GM18519 (cell line): ENCODE measurements around the gene ATP1A4.
"Not testable (repeated sequence)": the region's sequence is repeated elsewhere in the genome, so short reads cannot be mapped to it uniquely, and the experiment has no call there.

Source experiments
- ATAC-seq: cut with Tn5 transposase; IDR thresholded peaks from one replicate; pipeline ENCODE4 v1.9.1; 2021; ENCODE audit warnings: mild to moderate bottlenecking, moderate library complexity; ENCODE audit not compliant: unreplicated experiment, low FRiP score

The ATP1A4 gene

DNA sequence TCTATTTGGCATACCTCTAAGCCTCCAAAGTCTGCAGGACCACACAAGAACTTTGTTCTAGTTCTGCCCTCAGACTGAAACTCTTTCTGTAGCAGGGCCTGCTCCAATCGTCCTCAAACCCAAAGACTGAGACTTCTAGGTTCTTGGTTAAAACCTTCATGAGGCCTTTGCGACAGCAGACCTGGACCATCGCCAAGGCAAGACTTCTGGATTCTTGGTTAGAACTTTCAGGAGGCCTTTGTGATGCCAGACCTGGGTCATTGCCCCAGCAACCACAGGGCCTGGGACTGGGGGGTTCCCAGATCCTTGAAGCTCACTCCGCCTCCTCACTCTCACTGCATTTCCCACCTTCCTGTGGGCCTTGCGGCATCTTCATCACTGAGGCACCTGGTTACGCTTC lies at the start of gene ATP1A4:
ATP1A4 (plus strand) TSS at position 301 of the 400 bp plus-strand sequence. CDS start 438 bp downstream, outside the sequence.
- no peak for ATAC-seq

DNA sequence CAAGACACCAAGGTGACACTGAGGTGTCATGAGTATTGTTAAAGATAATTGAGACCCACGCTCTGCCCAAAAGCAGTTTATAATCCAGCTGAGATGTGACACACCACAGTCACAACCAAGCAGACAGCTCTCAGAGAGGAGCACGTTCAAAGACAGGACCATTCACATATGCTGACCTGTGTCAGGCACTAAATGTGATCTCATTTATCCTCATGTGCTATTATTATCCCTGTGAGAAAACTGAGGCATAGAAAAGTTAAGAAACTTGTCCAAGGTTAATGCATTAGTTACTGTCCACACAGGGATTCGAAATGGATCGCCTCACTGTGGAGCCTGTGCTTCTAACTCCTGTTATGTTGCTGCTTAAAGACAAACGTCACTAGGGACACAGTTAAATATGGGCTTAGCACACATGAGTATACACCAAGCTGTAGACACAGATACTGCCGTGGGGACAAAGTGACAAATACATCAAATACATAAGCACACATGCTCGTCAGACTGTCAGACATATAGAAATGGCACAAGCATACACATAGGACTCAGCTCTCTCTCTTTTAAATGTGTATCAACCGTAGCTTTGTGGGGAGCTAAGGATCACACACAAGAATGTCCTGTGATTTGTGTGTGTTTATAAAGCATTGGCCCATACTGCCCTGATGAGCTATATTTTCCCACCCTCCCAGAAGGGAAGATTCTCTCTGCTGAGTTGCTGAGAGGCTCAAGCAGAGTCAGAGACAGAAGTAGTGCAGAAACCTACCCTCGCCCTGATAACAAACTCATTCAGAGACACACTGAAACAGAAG lies 49.5 kb upstream of the ATP1A4 start:
- no peak for ATAC-seq

DNA sequence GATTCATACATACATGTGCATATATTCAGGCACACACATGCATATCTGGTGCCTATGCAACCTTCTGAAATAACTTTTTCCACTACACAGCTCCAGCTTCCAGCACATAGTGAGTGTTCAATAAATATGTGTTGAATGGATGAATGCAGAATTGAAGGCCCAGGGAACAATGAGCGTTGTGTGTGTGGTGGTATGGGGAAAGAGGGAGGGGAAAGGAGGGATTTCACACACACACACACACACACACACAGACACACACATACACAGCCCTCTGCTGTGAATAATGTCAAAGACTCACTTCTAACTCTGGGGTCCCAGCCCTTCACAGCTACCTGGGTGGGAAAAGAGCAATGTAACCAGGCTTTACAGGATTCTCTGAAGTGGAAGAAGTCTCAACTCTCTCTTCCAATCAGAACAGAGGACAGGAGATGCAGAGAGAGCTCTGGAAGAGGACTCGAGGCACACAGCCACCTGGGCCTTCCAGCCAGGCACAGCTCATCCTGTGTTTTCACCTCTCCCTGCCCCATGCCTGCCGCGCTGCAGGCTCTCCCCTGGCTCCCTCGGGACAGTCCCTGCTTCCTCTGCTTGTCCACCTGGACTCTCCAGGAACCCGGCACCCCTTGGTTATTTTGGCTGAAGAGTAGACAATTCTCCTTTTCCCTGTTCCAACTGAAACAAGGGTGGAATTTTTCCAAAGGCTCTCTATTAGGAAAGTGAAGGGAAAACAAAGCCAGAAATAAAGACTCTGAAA lies 47.6 kb upstream of the ATP1A4 start:
- ATAC-seq, result no peak

DNA sequence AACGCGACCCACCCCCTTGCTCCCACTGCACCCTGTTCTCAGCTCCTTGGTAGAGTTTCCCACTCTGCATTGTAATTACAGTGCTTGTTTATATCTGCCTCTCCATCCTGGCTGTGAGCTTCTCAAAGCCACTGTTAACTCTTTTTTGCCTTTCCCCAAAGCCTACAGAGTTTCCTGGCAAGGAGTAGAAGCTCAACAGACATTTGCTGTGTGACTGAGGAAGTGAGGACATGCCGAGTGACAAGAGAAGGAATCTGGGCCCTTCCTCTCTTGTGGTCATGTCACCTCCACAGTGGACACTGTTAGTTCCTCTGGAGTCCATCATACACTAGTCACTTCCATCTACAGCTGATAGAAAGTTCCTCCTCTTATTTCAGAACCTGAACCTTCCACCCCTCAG lies 46.9 kb upstream of the ATP1A4 start:
- ATAC-seq, result no peak

DNA sequence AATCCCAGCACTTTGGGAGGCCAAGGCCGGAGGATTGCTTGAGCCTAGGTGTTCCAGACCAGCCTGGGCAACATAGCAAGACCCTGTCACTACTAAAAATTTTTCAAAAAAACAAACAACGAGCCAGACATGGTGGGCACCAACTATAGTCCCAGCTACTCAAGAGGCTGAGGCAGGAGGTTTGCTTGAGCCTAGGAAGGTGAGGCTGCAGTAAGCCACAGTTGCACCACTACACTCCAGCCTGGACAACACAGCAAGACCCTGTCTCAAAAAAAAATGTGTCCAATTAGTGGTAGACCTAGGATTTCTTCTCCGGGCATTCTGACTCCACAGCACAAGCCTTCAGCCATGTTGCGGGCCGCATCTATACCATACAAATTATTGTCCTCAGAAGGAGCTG lies 46.2 kb upstream of the ATP1A4 start:
- no peak for ATAC-seq

DNA sequence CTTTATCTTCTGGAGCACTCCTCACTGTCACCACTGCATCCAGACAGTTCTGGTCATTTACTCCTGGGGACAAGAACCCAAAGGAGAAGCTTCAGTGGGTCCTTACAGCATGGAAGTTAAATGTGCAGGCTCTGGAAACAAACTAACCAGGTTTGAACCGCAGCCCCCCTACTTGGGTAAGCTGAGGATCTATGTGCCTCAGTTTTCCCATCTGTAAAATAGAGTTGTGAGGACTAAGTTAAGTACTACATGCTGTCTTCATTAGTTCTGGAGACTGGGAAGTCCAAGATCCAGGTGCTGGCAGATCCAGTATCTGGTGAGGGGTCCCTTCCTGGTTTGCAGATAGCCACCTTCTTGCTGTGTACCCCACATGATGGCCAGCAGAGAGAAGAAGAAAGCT lies 43.9 kb upstream of the ATP1A4 start:
- no peak for ATAC-seq

DNA sequence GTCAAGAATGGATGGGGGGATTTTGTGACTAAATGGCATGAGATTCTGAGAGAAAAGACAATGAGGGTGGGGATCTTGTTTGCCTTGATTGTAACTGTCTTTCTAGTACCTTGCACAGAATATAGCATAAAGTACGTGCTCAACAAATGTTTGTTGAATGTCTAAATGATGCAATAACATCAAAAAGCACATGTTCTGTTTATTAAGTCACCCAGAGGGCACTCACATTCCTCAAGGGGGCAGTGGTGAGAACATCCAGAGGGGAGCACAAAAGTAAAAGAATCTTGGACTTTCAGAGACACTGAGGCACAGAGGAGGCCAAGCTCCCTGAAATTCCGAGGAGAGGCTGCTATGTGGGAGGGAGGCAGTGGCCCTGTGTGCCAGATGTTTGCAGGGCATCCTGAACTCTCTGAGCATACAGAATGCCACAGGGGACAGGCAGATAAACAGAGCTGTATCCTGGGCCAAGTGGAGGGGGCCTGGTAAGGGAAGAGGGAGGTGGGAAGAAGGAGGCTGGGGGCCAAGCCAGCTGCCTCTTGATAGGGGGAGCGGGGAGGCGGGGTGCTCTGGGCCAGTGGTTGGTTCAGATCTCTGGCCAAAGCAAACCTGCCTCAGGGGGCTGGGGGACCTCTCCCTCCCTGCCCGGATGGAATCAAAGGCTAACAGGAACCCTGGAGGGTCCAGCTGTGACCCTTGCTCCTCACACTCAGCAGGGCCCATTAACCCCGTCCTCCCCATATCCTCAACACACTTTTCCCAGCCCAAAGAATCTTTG lies 42.3 kb upstream of the ATP1A4 start:
- ATAC-seq, result no peak

DNA sequence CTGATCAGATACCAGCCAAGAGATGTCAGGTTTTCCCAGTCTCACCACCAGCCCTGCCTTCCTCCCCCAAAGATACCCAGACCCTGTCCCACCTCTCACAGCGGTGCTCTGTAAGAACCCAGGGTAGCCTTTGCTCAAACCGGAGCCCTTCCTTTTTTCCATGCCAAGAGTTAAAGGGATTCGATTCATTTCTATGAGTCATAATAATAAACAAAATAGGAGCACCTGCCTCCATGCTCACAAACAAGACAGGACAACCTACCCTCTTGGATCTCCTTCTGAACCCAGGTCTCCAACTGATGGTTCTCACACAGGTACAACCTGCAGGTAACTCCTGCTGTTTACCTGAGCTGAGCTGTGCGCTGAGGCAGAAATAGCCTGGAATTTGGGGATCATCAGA lies 41.7 kb upstream of the ATP1A4 start:
- ATAC-seq, result no peak

DNA sequence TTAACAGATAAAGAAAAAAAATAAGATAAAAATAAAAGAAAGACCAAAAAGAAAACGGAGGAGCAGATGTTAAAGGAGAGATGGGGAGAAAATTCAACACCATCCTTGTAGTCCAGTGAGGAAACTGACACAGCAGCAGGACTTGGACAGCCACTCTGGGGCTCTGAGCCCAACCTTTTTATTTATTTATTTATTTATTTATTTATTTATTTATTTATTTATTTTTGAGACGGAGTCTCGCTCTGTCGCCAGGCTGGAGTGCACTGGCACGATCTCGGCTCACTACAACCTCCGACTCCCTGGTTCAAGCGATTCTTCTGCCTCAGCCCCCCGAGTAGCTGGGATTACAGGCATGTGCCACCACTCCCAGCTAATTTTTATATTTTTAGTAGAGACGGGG lies 39.9 kb upstream of the ATP1A4 start:
- ATAC-seq, result not testable (repeated sequence)

DNA sequence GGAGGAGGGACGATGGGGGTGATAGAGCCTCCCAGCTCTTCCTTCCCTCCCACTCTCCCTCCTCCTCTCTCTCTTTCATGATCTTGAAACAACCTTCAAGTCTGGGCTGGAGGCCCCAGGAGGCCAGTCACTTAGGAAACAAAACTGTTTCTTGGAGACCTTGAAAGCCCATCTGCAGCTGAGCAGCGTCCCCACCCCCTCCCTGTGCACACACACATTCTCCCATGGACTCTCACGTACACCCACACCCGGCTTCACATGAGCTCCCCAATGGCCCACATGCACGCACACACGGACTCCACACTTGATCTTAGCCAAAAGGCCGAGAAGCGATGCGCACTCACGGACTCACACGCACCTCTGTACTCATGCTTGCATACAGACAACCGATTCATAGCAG lies 39.0 kb upstream of the ATP1A4 start:
- ATAC-seq, result no peak

DNA sequence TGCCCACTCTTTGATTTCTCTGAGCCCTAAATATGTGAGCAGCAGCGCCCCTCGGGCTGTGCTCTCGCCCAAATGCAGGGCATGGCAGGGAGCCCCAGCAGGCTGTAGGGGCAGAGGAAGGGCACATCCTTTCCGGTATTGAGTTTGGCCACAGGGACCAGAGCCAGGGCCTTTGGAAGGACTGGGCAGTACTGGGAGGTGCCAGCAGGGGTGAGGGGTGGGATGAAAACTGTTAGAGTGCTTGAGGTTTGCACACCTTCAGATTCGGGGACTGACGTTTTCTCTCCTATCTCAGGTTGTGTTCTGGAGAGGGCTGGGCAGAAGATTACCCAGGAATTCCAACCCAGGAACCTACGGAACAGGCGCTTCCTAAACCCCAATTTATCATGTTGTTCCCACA lies 38.0 kb upstream of the ATP1A4 start:
- no peak for ATAC-seq

DNA sequence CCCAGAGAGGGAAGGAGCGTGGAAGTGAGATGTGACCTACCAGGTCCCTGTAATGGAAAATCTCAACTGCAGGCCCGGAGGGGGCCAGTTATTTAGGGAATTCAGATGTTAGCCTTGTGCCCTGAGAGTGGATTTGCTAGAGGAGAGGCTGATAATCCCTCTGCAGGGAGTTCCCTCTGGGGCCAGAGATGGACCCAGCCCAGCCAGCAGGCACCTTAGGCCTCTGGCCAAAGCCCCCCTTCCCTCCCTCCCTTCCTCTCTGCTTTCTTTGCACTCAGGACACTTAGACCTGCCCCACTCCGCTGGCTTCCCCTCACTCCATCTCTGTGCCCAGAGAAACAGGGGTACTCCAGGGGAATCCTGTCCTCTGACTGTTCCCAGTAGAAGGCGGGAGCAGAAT lies 37.3 kb upstream of the ATP1A4 start:
- no peak for ATAC-seq

DNA sequence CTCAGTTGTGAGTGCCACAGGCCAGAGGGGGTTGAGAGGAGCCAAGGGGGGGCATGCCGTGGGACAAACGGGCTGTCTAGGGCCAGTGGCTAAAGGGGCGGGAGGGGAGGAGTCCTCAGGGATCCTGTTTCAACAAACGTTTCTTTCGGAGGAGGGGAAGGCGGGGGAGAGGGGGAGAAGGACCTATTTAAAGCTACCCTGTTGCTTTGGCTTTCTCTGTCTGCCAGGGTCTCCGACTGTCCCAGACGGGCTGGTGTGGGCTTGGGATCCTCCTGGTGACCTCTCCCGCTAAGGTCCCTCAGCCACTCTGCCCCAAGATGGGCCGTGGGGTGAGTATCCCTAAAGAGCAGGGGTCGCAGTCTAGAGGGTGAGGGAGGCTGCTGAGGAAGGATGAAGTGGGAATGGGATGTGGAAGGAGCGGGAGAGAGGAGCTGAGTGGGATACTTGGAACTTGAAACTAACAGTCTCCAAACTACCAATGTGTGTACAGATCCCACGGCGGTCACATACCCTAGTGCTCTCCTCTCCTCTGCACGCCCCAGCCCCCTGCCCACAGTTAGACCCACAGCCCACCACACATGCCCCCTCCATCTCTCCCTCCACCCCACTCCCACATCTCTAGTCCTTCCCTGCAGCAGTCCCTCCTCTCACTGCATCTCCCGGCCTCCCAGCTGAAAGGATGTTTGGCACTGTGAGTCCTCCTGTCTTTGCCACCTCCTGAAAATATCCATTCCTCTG lies 35.7 kb upstream of the ATP1A4 start, which contains the start of gene ATP1A2:
ATP1A2 (plus strand) TSS at position 215 of the 738 bp plus-strand sequence; CDS start at position 318, 103 bp downstream.
- no peak for ATAC-seq

DNA sequence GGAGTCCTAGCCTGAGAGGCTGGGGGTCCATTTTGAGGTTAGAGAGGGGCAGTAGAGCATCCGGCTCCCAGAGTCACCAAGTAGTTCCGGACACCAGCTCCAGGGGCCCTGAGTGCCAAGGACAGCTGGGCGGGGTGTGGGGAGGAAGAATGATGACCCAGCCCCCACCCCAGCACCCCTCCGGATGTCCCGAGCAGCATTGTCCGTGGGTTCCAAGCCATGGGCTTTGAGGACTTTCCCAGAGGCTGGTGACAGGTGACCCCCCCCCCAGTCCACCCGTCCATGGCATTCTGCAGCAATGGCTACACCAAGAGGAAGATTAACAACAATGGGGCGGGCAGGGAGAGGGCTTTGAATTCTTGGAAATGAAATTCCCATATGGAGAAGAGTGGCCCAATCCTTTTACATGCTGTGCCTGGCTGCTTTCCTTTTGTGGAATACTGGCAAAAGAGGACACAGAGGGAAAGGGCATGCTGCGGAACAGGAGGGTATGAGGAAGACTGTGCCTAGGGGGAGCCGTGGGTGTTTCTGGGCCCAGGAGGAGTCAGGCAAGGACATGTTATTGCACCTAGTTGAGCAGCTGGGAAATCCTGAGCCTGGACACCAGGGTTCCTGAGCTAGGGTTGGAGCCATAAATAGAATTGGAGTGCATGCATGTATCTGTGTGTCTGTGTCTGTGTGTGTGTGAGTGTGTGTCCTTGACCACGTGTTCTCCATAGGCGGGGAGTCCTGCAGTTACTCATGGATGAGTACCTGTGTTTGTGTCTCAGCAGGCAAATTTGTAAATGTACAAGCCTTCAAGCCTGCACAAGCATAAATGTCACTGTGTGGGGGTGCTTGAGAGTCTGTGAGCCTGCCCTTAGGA lies 34.9 kb upstream of the ATP1A4 start:
- no peak for ATAC-seq

DNA sequence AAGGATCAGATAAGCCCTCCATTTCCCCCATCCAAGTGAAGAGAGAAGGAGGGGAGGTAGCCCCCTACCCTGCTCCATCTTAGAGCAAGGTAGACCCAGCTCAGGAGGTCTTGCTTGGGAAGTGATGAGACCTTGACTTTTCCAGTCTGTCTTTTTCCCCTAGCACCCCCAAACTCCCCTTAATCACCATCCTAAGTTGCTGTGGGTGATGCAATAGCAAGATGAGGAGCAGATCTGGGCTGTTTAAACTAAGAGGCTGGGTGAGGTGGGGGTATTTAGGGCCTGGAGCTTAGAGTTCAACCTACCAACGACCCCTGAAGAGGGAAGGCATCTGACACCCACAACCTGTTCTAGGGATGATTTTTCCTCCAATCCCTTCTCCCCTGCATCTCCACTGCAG lies 34.1 kb upstream of the ATP1A4 start:
- ATAC-seq, result no peak

DNA sequence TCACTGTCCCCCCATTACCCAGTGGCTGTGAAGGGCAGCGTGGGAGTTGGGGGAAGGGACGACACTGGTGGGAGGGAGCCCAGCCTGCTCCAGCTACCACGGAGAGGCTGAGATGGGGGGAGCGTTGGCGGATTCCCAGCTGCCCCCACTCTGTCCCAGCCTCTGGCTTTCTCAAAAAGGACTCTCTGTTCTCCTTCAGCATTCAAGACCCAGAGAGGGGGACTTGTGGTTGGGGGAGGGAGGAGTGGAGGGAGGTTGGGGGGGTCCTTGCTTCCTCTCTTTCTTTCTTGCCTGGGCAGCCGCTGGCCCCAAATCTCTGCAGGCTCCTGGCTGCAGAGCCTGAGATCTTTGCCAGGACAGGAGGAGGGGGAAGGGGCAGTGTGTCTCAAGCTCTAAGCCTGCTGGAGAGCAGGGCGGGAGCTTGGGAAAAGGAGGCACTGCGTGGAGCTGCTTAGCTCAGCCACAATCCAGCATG lies 33.7 kb upstream of the ATP1A4 start:
- ATAC-seq, result no peak

DNA sequence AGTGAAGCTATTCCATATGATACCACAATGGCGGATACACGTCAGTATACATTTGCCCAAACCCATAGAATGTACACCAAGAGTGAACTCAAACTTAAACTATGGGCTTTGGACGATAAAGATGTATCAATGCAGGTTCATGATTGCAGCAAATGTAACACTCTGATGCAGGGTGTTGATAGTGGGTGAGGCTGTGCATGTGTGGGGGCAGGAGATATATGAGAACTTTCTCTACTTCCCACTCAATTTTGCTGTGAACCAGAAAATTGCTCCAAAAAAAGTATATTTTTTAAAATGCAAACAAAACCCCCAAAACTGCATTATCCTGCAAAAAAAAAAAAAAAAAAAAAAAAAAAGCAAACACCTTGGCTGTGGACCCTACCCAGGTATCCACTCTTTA lies 32.5 kb upstream of the ATP1A4 start:
- no peak for ATAC-seq

DNA sequence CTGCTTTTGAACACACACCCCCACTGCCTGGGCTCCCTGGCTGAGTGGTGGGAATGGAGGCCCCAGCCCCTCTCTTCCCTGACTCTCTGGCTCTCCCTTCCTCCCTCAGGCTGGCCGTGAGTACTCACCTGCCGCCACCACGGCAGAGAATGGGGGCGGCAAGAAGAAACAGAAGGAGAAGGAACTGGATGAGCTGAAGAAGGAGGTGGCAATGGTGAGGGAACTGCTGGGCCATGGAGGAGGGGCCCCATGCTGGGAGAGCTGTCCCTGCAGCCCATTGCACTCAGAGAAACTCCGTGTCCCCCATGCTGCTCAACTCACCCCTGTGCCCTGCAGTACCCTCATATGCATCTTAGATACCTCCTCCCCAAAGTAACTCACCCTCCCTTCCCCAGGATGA lies 30.6 kb upstream of the ATP1A4 start:
- ATAC-seq, result no peak

DNA sequence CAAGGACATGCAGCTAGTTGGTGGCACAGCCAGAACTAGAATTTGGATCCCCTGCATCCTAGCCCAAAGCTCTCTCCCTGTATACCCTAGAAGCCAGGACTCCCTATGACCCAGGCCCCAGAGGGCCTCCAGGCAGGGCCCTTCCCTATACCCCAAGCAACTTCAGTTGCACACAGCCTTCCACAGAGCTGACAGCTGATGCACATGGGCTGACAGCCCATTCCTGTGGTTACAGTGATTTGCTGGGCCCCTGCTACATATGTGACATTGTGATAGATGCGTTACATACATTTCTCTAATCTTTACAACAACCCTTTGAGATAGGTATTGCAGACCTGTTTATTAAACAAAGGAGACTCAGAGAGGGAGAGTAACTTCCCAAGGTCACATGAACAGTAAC lies 30.0 kb upstream of the ATP1A4 start:
- ATAC-seq, result no peak
